SU-DHL-6 (cell line): ENCODE results near the gene ZNF385C.

ENCODE experiments used
- H2AFZ ChIP-seq: fragments of 200-600 bp; sonication (generic); 2 replicates; pipeline ENCODE4 v1.6.1; 2014; ENCODE audit warnings: low read depth, mild to moderate bottlenecking, moderate library complexity, mixed read lengths, antibody characterized with exemption, low read length; ENCODE audit not compliant: severe bottlenecking
- H3F3A ChIP-seq: fragments of 200-600 bp; shearing (Covaris generic); 2 replicates; pipeline ENCODE4 v1.6.0; 2016; ENCODE audit warnings: antibody characterized with exemption, mild to moderate bottlenecking; ENCODE audit not compliant: insufficient read depth
- H3K27ac ChIP-seq: fragments of 200-600 bp; sonication (generic); 2 replicates; pipeline ENCODE4 v1.5.1; 2016; ENCODE audit warnings: low read depth, mild to moderate bottlenecking, low read length, moderate library complexity, mixed read lengths
- H3K27me3 ChIP-seq: fragments of 200-600 bp; sonication (generic), shearing (Covaris generic); 2 replicates; pipeline ENCODE4 v1.6.0; 2014; ENCODE audit warnings: mild to moderate bottlenecking, low read length
- H3K36me3 ChIP-seq: fragments of 200-600 bp; sonication (generic); 2 replicates; pipeline ENCODE4 v1.6.1; 2014; ENCODE audit warnings: mild to moderate bottlenecking, low read length, mixed read lengths
- H3K4me2 ChIP-seq: fragments of 300-600, 200-600 bp; shearing (Covaris generic), sonication (generic); 2 replicates; pipeline ENCODE4 v1.6.0; 2014; ENCODE audit warnings: low read length, low read depth, mild to moderate bottlenecking; ENCODE audit not compliant: poor library complexity, severe bottlenecking
- H3K4me3 ChIP-seq: fragments of 200-600 bp; sonication (generic); 2 replicates; pipeline ENCODE4 v1.5.1; 2014; ENCODE audit warnings: antibody characterized with exemption, low read length, mild to moderate bottlenecking, mixed read lengths; ENCODE audit not compliant: insufficient read depth, poor library complexity, severe bottlenecking
- H3K79me2 ChIP-seq: fragments of 200-600 bp; sonication (generic); 2 replicates; pipeline ENCODE4 v1.6.1; 2014; ENCODE audit warnings: mild to moderate bottlenecking, low read length, moderate library complexity; ENCODE audit not compliant: insufficient read depth
- H3K9ac ChIP-seq: fragments of 200-600 bp; sonication (generic); 2 replicates; pipeline ENCODE4 v1.7.0; 2014; ENCODE audit warnings: mild to moderate bottlenecking, low read length
- H3K9me2 ChIP-seq: fragments of 200-600 bp; sonication (generic); replicated peaks from 2 replicates; pipeline ENCODE4 v1.6.1; 2014; ENCODE audit warnings: low read length; ENCODE audit not compliant: insufficient read depth
- H3K9me3 ChIP-seq: fragments of 200-600 bp; sonication (generic); 2 replicates; pipeline ENCODE4 v1.6.1; 2014; ENCODE audit warnings: low read length, mixed read lengths; ENCODE audit not compliant: insufficient read depth
- H4K20me1 ChIP-seq: fragments of 200-600 bp; sonication (generic); 2 replicates; pipeline ENCODE4 v1.6.1; 2014; ENCODE audit warnings: low read depth, mild to moderate bottlenecking, antibody characterized with exemption, low read length, moderate library complexity, mixed read lengths
- CTCF ChIP-seq: fragments of 200-600 bp; sonication (generic); IDR thresholded peaks from one replicate; pipeline ENCODE4 v1.5.1; 2017; ENCODE audit warnings: antibody characterized with exemption, mild to moderate bottlenecking, low read length, moderate library complexity; ENCODE audit not compliant: insufficient read depth, poor library complexity, severe bottlenecking
- EZH2phosphoT487 ChIP-seq: fragments of 200-600 bp; sonication (generic), shearing (Covaris generic); conservative IDR thresholded peaks from 2 replicates; pipeline ENCODE4 v1.6.1; 2018; ENCODE audit warnings: mild to moderate bottlenecking, antibody characterized with exemption, low read length, moderate library complexity, mixed read lengths

The ZNF385C gene

GRCh38 chr17:42127414-42127813 lies 29.1 kb upstream of the ZNF385C start:
- Histone ChIP-seq H3K9ac (no peak overlapping the region), H4K20me1 (peaks cover 3% of the 10 kb centered on the region; the same call in 1 of the 2 replicates), H3K36me3 (peaks cover 14% of the 10 kb centered on the region), H3F3A (peaks cover 9% of the 10 kb centered on the region; the same call in 1 of the 2 replicates), H3K27me3 (no peaks in the 10 kb centered on the region), H3K4me2 (no peak overlapping the region), H3K4me3 (no peak overlapping the region), H2AFZ (no peak overlapping the region), H3K27ac (no peak overlapping the region), H3K79me2 (peaks cover 19% of the 10 kb centered on the region), H3K9me3 (no peaks in the 10 kb centered on the region), H3K9me2 (no peaks in the 10 kb centered on the region)
- TF ChIP-seq CTCF (no peak), EZH2phosphoT487 (no peak)

GRCh38 chr17:42126836-42127235 lies 28.6 kb upstream of the ZNF385C start:
- Histone ChIP-seq H3K79me2 (peaks cover 13% of the 10 kb centered on the region), H3K4me2 (no peak overlapping the region), H3K9me2 (no peaks in the 10 kb centered on the region), H3K27me3 (no peaks in the 10 kb centered on the region), H3K9ac (no peak overlapping the region), H3K4me3 (no peak overlapping the region), H2AFZ (no peak overlapping the region), H3K9me3 (no peaks in the 10 kb centered on the region), H3K36me3 (peaks cover 14% of the 10 kb centered on the region), H3K27ac (no peak overlapping the region), H3F3A (0 out of 2 replicates have a peak, but pooled peaks cover 7% of the 10 kb centered on the region), H4K20me1 (no peaks in the 10 kb centered on the region)
- TF ChIP-seq CTCF (no peak), EZH2phosphoT487 (no peak)

- Histone ChIP-seq H3K9ac (no peak overlapping the region), H3K27me3 (no peaks in the 10 kb centered on the region)
Measured at GRCh38 chr17:42125565-42125964, 27.3 kb upstream of the ZNF385C start.

More at GRCh38 chr17:42125565-42125964, 27.3 kb upstream of the ZNF385C start:
- no peak overlapping the region for H3K4me3 ChIP-seq
- no peak for TF ChIP-seq CTCF
- no peak for TF ChIP-seq EZH2phosphoT487
- H3K9me3 ChIP-seq: no peaks in the 10 kb centered on the region
- peaks cover 14% of the 10 kb centered on the region for H3K36me3 ChIP-seq
- H3K9me2 ChIP-seq: no peaks in the 10 kb centered on the region
- no peak overlapping the region for H3K4me2 ChIP-seq
- no peak overlapping the region for H3K27ac ChIP-seq
- H2AFZ ChIP-seq: no peak overlapping the region
- 0 out of 2 replicates have a peak, but pooled peaks cover 7% of the 10 kb centered on the region for H3F3A ChIP-seq
- 0 out of 2 replicates have a peak, but pooled peaks cover under 1% of the 10 kb centered on the region for H3K79me2 ChIP-seq
- no peaks in the 10 kb centered on the region for H4K20me1 ChIP-seq
